BLaER1 treated with 17β-estradiol and CSF1 and Interleukin-3, amounts not matched to agents 10 nM and 100 nM (cell line): Measurements from ENCODE around the gene TBL1XR1.
A peak's percentile ranks its signal among the peaks of the same experiment; 100 is the strongest.

Source experiments
- H3K27ac ChIP-seq, 11 experiments: shearing (Covaris generic); formaldehyde crosslinking; 2 replicates each; pipeline ENCODE4 v1.8.1; 2022
- H3K27me3 ChIP-seq, 11 experiments: shearing (Covaris generic); formaldehyde crosslinking; 2 replicates each; pipeline ENCODE4 v1.8.1; 2022
- H3K36me3 ChIP-seq, 11 experiments: shearing (Covaris generic); formaldehyde crosslinking; 2 replicates each; pipeline ENCODE4 v1.8.1; 2022
- H3K4me1 ChIP-seq, 10 experiments: shearing (Covaris generic); formaldehyde crosslinking; 2 replicates each; pipeline ENCODE4 v1.8.1; 2022
- H3K4me2 ChIP-seq, 11 experiments: shearing (Covaris generic); formaldehyde crosslinking; 2 replicates each; pipeline ENCODE4 v1.8.1; 2022
- H3K4me3 ChIP-seq, 10 experiments: shearing (Covaris generic); formaldehyde crosslinking; 2 replicates each; pipeline ENCODE4 v1.8.1; 2022
- H3K9ac ChIP-seq, 11 experiments: shearing (Covaris generic); formaldehyde crosslinking; 2 replicates each; pipeline ENCODE4 v1.8.1; 2022
- H3K9me3 ChIP-seq, 11 experiments: shearing (Covaris generic); formaldehyde crosslinking; replicated peaks in 1 of 11; 2 replicates each; pipeline ENCODE4 v1.8.1; 2022
- H4K20me1 ChIP-seq, 11 experiments: shearing (Covaris generic); formaldehyde crosslinking; 2 replicates each; pipeline ENCODE4 v1.8.1; 2022
- Cebpa-rat ChIP-seq, 11 experiments: shearing (Covaris generic); IDR thresholded peaks; 2 replicates each; pipeline ENCODE4 v1.8.1; 2022

The TBL1XR1 gene

GRCh38 chr3:177079684-177080083 lies 117.6 kb downstream of the TBL1XR1 start:
- no peak for TF ChIP-seq Cebpa-rat (IDR thresholded peaks at IDR 0.05)
- Histone ChIP-seq H3K27me3 (no peaks in the 10 kb centered on the region), H3K9ac (no peak overlapping the region), H3K4me1 (peaks cover 0 to 9% (median 0%) of the 10 kb centered on the region in 10 experiments; a peak in 5 of 20 replicates), H4K20me1 (peaks cover 21 to 98% (median 77%) of the 10 kb centered on the region in 11 experiments; a peak in 21 of 22 replicates), H3K9me3 (peaks cover 0 to 27% (median 17%) of the 10 kb centered on the region in 11 experiments; a peak in 10 of 22 replicates), H3K27ac (no peak overlapping the region), H3K4me2 (no peak overlapping the region), H3K36me3 (peaks cover 50 to 85% (median 75%) of the 10 kb centered on the region in 11 experiments), H3K4me3 (no peak overlapping the region)

GRCh38 chr3:177071496-177072156 lies 125.7 kb downstream of the TBL1XR1 start:
- 0 out of 22 replicates have a peak overlapping the region, but pooled peaks of 1 of the 11 experiments have one; percentile 2 for H3K4me2 ChIP-seq
- no peak overlapping the region for H3K27ac ChIP-seq
- H3K9ac ChIP-seq: no peak overlapping the region
- H3K4me1 ChIP-seq: peaks cover 0 to 45% (median 26%) of the 10 kb centered on the region in 10 experiments; a peak in 19 of 20 replicates
- H3K36me3 ChIP-seq: peaks cover 35 to 87% (median 64%) of the 10 kb centered on the region in 11 experiments
- H3K27me3 ChIP-seq: no peaks in the 10 kb centered on the region
- H3K4me3 ChIP-seq: no peak overlapping the region
- H4K20me1 ChIP-seq: peaks cover 59 to 100% (median 95%) of the 10 kb centered on the region in 11 experiments; a peak in 21 of 22 replicates
- peaks cover 0 to 30% (median 19%) of the 10 kb centered on the region in 11 experiments; a peak in 11 of 22 replicates for H3K9me3 ChIP-seq
- TF ChIP-seq Cebpa-rat (IDR thresholded peaks at IDR 0.05): no peak

- no peak overlapping the region for H3K9ac ChIP-seq
- H3K27ac ChIP-seq: peak overlapping the region in 2 of 11 experiments; percentile 23 to 33; a peak in 2 of 22 replicates
- peaks cover 0 to 60% (median 30%) of the 10 kb centered on the region in 10 experiments; a peak in 19 of 20 replicates for H3K4me1 ChIP-seq
- no peak overlapping the region for H3K4me3 ChIP-seq
- peaks cover 0 to 13% (median 6%) of the 10 kb centered on the region in 11 experiments; a peak in 6 of 22 replicates for H3K9me3 ChIP-seq
- peaks cover 19 to 87% (median 52%) of the 10 kb centered on the region in 11 experiments for H3K36me3 ChIP-seq
- peak overlapping the region in 9 of 11 experiments; percentile 6 to 28 (median 22); a peak in 9 of 22 replicates for H3K4me2 ChIP-seq
- TF ChIP-seq Cebpa-rat (IDR thresholded peaks at IDR 0.05): no peak
- H4K20me1 ChIP-seq: peaks cover 58 to 100% (median 92%) of the 10 kb centered on the region in 11 experiments
- H3K27me3 ChIP-seq: no peaks in the 10 kb centered on the region
Measured at GRCh38 chr3:177069514-177070329, 127.6 kb downstream of the TBL1XR1 start.

GRCh38 chr3:177068967-177069366 lies 128.3 kb downstream of the TBL1XR1 start:
- Histone ChIP-seq H3K4me3 (no peak overlapping the region), H3K9ac (no peak overlapping the region), H3K9me3 (peaks cover 0 to 6% (median 5%) of the 10 kb centered on the region in 11 experiments; a peak in 4 of 22 replicates), H3K4me2 (0 out of 22 replicates have a peak overlapping the region, but pooled peaks of 1 of the 11 experiments have one; percentile 19), H3K36me3 (peaks cover 16 to 87% (median 50%) of the 10 kb centered on the region in 11 experiments), H3K27ac (peak overlapping the region in 1 of 11 experiments; percentile 33; a peak in 1 of 22 replicates), H4K20me1 (peaks cover 55 to 100% (median 84%) of the 10 kb centered on the region in 11 experiments), H3K27me3 (no peaks in the 10 kb centered on the region), H3K4me1 (peaks cover 0 to 61% (median 30%) of the 10 kb centered on the region in 10 experiments; a peak in 19 of 20 replicates)
- no peak for TF ChIP-seq Cebpa-rat (IDR thresholded peaks at IDR 0.05)

- H3K36me3 ChIP-seq: peaks cover 23 to 87% (median 50%) of the 10 kb centered on the region in 11 experiments; a peak in 21 of 22 replicates
- no peak overlapping the region for H3K9ac ChIP-seq
- TF ChIP-seq Cebpa-rat (IDR thresholded peaks at IDR 0.05): no peak
- no peak overlapping the region for H3K4me3 ChIP-seq
- H3K9me3 ChIP-seq: no peaks in the 10 kb centered on the region
- peaks cover 46 to 100% (median 81%) of the 10 kb centered on the region in 11 experiments for H4K20me1 ChIP-seq
- H3K4me2 ChIP-seq: peak overlapping the region in 3 of 11 experiments; percentile 12 to 22 (median 17); a peak in 5 of 22 replicates
- peaks cover 0 to 68% (median 31%) of the 10 kb centered on the region in 10 experiments; a peak in 19 of 20 replicates for H3K4me1 ChIP-seq
- no peak overlapping the region for H3K27ac ChIP-seq
- H3K27me3 ChIP-seq: no peaks in the 10 kb centered on the region
Measured at GRCh38 chr3:177066068-177066467, 131.2 kb downstream of the TBL1XR1 start.

GRCh38 chr3:177065285-177066033 lies 131.8 kb downstream of the TBL1XR1 start:
- Histone ChIP-seq H3K27me3 (no peaks in the 10 kb centered on the region), H3K4me3 (no peak overlapping the region), H3K4me2 (no peak overlapping the region; a peak in 1 of 22 replicates), H3K9ac (no peak overlapping the region), H3K9me3 (no peaks in the 10 kb centered on the region), H3K36me3 (peaks cover 29 to 88% (median 52%) of the 10 kb centered on the region in 11 experiments; a peak in 21 of 22 replicates), H3K27ac (no peak overlapping the region), H4K20me1 (peaks cover 40 to 100% (median 75%) of the 10 kb centered on the region in 11 experiments), H3K4me1 (peaks cover 0 to 63% (median 25%) of the 10 kb centered on the region in 10 experiments; a peak in 19 of 20 replicates)
- no peak for TF ChIP-seq Cebpa-rat (IDR thresholded peaks at IDR 0.05)

GRCh38 chr3:177062052-177062732 lies 135.1 kb downstream of the TBL1XR1 start:
- Histone ChIP-seq H3K4me3 (no peak overlapping the region), H3K36me3 (peaks cover 33 to 85% (median 61%) of the 10 kb centered on the region in 11 experiments; a peak in 21 of 22 replicates), H4K20me1 (peaks cover 19 to 99% (median 46%) of the 10 kb centered on the region in 11 experiments), H3K27ac (no peak overlapping the region), H3K4me2 (peak overlapping the region in 1 of 11 experiments; percentile 23; a peak in 2 of 22 replicates), H3K4me1 (peaks cover 11 to 64% (median 39%) of the 10 kb centered on the region in 10 experiments), H3K9me3 (no peaks in the 10 kb centered on the region), H3K9ac (no peak overlapping the region), H3K27me3 (no peaks in the 10 kb centered on the region)
- TF ChIP-seq Cebpa-rat (IDR thresholded peaks at IDR 0.05): no peak
